ENCODE results near the gene RPTOR. TPM values are rescaled to one million over a fixed set of nuclear protein-coding genes. Genes with fewer than 3 reads are reported as not detected.

Gene RPTOR
- total RNA-seq, 1 donor from 2014 or later, result 21.8 TPM

DNA sequence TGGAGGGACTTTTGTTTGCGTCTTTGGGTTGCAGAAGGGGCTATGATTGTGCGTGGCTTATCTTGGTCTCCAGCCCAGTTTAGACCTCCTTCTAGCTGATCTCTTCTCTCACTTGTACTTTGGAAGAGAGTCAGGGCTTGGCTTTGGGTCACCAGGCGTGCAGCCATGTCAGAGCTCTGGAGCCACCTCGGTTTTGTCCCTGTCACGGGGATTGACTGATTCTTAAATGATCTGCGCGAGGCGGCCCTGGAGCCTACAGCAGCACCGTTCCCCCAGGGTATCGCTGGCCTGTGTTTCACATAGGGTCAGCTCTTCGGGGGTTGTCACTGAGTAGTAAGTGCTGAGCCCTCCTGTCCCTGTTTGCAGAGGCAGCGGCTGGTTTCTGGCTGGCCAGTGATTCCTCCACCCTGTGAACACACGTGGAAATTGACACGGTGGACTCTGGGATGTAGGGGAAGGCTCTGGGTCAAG, 237.2 kb downstream of the RPTOR start:
- intact Hi-C loops (cut with micrococcal nuclease), result no loop called here
- Histone ChIP-seq H3K27me3 (ENCODE audit: low read depth) (no peaks in the 10 kb centered on the region), H3K9me3 (replicated peaks) (no peaks in the 10 kb centered on the region), H3K36me3 (peaks cover 4% of the 10 kb centered on the region), H3K27ac (replicated peaks) (peak overlapping the region; percentile 16), H3K4me1 (peaks cover 12% of the 10 kb centered on the region), H3K4me3 (no peak overlapping the region)
- TF ChIP-seq, protein P1, sequence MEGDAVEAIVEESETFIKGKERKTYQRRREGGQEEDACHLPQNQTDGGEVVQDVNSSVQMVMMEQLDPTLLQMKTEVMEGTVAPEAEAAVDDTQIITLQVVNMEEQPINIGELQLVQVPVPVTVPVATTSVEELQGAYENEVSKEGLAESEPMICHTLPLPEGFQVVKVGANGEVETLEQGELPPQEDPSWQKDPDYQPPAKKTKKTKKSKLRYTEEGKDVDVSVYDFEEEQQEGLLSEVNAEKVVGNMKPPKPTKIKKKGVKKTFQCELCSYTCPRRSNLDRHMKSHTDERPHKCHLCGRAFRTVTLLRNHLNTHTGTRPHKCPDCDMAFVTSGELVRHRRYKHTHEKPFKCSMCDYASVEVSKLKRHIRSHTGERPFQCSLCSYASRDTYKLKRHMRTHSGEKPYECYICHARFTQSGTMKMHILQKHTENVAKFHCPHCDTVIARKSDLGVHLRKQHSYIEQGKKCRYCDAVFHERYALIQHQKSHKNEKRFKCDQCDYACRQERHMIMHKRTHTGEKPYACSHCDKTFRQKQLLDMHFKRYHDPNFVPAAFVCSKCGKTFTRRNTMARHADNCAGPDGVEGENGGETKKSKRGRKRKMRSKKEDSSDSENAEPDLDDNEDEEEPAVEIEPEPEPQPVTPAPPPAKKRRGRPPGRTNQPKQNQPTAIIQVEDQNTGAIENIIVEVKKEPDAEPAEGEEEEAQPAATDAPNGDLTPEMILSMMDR (IDR thresholded peaks at IDR 0.05; ENCODE audit: borderline replicate concordance), result no peak
- DNase-seq, result no peak

DNA sequence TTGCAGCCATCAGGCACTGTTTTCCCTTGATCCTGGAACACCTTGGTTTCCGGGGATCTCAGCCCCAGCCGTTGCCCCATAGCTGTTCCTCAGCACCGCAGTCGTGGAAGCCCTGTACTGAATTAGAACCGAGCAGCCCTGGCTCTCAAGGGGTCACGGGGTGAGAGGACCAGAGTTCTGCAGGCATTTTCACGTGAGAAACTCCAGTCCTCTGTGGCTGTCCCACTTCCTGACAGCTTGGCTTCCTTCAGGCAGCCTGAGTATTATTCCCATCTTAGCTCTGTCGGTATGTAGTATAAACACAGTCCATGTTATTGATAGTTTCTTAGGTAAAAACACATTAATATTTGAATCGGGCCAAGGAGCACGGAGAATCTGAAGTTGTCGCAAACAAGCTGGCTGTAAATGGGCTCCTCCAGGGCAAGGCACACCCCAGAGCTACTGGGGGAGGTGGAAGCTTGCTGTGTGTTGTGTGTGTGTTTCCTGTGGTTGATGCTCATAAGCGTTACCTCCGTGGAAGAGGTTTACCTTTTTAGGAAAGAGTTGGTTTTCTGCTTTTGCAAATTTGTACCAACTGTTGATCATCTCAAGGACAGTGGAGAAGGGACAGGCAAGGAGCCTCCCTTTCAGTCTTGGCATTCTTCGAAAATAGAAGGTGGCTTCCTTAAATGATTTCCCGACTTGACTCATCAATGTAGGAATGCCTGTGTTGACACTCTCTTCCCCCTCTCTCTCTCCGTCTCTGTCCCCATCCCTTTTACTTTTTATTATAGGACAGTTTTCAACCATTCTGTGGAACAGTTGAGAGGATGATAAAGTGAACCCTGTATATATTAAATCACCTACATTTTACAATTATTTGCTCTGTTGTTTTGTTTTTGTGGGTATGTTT, 238.1 kb downstream of the RPTOR start:
- Histone ChIP-seq H3K27ac (replicated peaks) (peak overlapping the region; percentile 21), H3K27me3 (ENCODE audit: low read depth) (no peaks in the 10 kb centered on the region), H3K4me1 (peaks cover 12% of the 10 kb centered on the region), H3K4me3 (no peak overlapping the region), H3K9me3 (replicated peaks) (no peaks in the 10 kb centered on the region), H3K36me3 (no peaks in the 10 kb centered on the region)
- TF ChIP-seq, protein P1 (IDR thresholded peaks at IDR 0.05; ENCODE audit: borderline replicate concordance), result no peak
- intact Hi-C loops (cut with micrococcal nuclease), result no loop called here
- DNase-seq, result no peak

DNA sequence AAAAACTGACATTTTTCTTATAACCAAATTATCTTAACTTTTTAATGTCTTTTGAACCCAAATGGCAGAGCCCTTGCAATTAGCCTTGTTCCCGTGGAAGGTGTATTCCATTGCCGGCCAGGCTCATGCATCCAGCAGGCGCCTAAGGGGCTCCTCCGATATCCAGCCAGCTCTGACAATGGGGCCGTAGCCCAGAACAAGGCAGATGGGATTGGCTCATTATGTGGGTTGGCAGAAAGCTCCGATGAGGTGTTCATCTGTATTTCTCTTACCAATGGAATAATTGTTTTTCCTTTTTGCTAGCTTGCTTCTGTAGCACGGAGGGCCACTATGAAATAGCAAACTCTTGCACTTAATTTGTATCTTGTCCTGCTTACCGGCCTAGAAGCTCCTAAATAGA, 238.8 kb downstream of the RPTOR start:
- Histone ChIP-seq H3K4me1 (peaks cover 16% of the 10 kb centered on the region), H3K36me3 (no peaks in the 10 kb centered on the region), H3K27me3 (ENCODE audit: low read depth) (no peaks in the 10 kb centered on the region), H3K4me3 (no peak overlapping the region), H3K9me3 (replicated peaks) (no peaks in the 10 kb centered on the region), H3K27ac (replicated peaks) (no peak overlapping the region)
- TF ChIP-seq, protein P1 (IDR thresholded peaks at IDR 0.05; ENCODE audit: borderline replicate concordance), result no peak
- intact Hi-C loops (cut with micrococcal nuclease), result no loop called here
- DNase-seq, result no peak

DNA sequence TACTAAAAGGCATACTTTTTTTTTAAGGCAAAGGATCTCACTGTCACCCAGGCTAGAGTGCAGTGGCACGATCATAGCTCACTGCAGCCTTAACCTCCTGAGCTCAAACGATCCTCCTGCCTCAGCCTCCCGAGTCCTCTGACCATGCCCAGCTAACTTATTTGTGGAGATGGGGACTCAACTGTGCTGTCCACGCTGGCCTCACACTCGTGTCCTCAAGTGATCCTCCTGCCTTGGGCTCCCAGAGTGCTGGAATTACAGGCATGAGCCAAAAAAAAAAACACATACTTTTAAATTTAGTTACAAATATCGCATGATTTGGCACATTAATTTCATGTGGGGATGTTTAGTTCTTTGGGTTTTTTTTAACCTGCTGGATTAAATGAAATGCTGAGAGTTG, 239.3 kb downstream of the RPTOR start:
- Histone ChIP-seq H3K4me3 (no peak overlapping the region), H3K4me1 (peaks cover 21% of the 10 kb centered on the region), H3K9me3 (replicated peaks) (no peaks in the 10 kb centered on the region), H3K27ac (replicated peaks) (no peak overlapping the region), H3K36me3 (no peaks in the 10 kb centered on the region), H3K27me3 (ENCODE audit: low read depth) (no peaks in the 10 kb centered on the region)
- TF ChIP-seq, protein P1 (IDR thresholded peaks at IDR 0.05; ENCODE audit: borderline replicate concordance), result no peak
- intact Hi-C loops (cut with micrococcal nuclease), result no loop called here
- DNase-seq, result no peak

DNA sequence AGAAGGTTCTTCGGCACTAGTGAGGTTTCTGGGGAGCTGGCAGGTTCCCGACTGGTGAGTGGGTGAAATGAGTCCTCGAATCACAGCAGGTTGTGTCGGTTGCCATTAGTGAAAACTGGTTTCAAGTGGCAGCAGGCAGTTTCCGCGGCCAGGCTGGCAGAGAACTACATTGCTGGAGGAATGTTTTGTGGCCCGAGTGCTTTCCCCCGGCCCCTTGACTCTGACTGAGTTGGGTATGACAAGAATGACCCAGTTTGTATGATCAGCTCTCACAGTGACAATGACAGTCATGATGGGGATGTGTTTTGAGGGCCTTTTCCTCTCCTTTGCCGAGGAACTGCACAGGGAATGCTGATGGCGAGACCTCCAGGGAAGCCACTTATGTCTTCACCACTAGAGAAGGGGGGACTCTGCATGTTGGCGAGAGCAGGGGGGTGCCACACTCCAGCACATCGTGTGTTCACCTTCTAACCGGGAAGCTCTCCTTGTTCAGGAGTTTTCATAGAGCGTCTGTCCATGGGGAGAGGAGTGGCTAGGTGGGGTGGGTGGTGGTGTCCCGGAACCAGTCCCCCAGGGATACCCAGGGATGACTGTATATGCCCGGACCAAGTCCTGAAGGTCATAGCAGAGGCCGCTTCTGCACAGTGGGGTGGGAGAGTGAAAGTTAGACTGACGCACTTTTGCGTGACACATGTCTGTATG, 241.0 kb downstream of the RPTOR start:
- no peak overlapping the region for H3K4me3 ChIP-seq
- H3K9me3 ChIP-seq (replicated peaks), result no peaks in the 10 kb centered on the region
- intact Hi-C loops (cut with micrococcal nuclease), result no loop called here
- TF ChIP-seq, protein P1 (IDR thresholded peaks at IDR 0.05; ENCODE audit: borderline replicate concordance), result no peak
- no peaks in the 10 kb centered on the region for H3K27me3 ChIP-seq (ENCODE audit: low read depth)
- no peaks in the 10 kb centered on the region for H3K36me3 ChIP-seq
- H3K4me1 ChIP-seq, result peaks cover 37% of the 10 kb centered on the region
- H3K27ac ChIP-seq (replicated peaks), result no peak overlapping the region
- DNase-seq, result no peak
